Measurements from ENCODE around the gene LPAR3. TPM values are rescaled to one million over a fixed set of nuclear protein-coding genes. Genes with fewer than 3 reads are reported as not detected.

LPAR3 gene
- total RNA-seq, 1 experiment from 2014 or later: 9.8 TPM

DNA sequence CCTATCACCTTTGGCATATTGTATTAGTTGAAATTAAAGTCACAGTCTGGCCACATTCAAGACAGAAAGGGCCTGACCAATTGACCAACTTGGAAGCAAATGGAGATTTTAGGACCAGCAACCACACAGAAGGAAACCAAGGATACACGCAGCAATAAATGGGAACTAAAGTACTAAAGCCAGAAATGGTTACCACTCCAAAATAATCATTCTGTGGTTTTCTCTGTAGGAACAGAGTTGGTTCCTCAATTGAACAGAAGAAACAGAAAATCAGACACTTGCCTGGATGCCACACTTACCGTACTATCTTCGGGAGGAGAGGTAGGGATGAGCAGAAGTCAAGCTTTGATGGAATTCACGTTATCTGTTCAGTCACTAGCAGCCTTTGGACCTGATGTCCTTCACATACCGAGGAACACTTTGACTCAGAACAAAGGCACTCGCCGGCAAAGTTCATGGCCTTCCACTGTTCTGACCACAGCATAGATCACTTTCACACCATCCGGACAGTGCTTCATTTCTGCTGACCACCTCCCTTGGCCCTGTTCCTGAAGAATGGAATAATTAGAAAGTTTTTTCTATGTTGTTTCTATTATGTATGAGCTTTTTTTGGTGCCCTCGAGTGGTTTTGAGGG is 96.9 kb downstream of the LPAR3 start:
- Histone ChIP-seq H4K20me1 (ENCODE audit: low read length) (no peaks in the 10 kb centered on the region), H3K36me3 (ENCODE audit: low read depth, low read length) (no peaks in the 10 kb centered on the region), H3K4me3 (ENCODE audit: low read length) (no peak overlapping the region), H3K4me2 (ENCODE audit: low read length) (no peak overlapping the region), H3K9me3 (ENCODE audit: low read length) (no peaks in the 10 kb centered on the region), H3K27ac (ENCODE audit: low read length) (no peak overlapping the region), H2AFZ (ENCODE audit: low read length) (no peak overlapping the region), H3K4me1 (ENCODE audit: insufficient read depth, low read length) (no peaks in the 10 kb centered on the region), H3F3A (ENCODE audit: low read length, unreplicated experiment) (no peaks in the 10 kb centered on the region), H3K79me2 (ENCODE audit: low read length) (no peaks in the 10 kb centered on the region), H3K9me2 (replicated peaks; ENCODE audit: low read length) (no peaks in the 10 kb centered on the region), H3K9ac (ENCODE audit: low read length) (no peak overlapping the region), H3K27me3 (ENCODE audit: low read length) (no peaks in the 10 kb centered on the region)
- ATAC-seq (no peak), DNase-seq (no peak)
- CTCF ChIA-PET: no interaction called here
- intact Hi-C loops (cut with micrococcal nuclease): no loop called here
- POLR2A ChIA-PET (ENCODE audit: unreplicated experiment): no interaction called here
- TF ChIP-seq EZH2phosphoT487 (IDR thresholded peaks at IDR 0.05; ENCODE audit: borderline replicate concordance, low read length) (no peak), EZH2 (IDR thresholded peaks at IDR 0.05; ENCODE audit: low read length, unreplicated experiment) (no peak)
- TF ChIP-seq, protein P1, sequence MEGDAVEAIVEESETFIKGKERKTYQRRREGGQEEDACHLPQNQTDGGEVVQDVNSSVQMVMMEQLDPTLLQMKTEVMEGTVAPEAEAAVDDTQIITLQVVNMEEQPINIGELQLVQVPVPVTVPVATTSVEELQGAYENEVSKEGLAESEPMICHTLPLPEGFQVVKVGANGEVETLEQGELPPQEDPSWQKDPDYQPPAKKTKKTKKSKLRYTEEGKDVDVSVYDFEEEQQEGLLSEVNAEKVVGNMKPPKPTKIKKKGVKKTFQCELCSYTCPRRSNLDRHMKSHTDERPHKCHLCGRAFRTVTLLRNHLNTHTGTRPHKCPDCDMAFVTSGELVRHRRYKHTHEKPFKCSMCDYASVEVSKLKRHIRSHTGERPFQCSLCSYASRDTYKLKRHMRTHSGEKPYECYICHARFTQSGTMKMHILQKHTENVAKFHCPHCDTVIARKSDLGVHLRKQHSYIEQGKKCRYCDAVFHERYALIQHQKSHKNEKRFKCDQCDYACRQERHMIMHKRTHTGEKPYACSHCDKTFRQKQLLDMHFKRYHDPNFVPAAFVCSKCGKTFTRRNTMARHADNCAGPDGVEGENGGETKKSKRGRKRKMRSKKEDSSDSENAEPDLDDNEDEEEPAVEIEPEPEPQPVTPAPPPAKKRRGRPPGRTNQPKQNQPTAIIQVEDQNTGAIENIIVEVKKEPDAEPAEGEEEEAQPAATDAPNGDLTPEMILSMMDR (conservative IDR thresholded peaks at IDR 0.05; ENCODE audit: low read depth, low read length): no peak
- BruUV-seq (replicated peaks): no TSS peak

DNA sequence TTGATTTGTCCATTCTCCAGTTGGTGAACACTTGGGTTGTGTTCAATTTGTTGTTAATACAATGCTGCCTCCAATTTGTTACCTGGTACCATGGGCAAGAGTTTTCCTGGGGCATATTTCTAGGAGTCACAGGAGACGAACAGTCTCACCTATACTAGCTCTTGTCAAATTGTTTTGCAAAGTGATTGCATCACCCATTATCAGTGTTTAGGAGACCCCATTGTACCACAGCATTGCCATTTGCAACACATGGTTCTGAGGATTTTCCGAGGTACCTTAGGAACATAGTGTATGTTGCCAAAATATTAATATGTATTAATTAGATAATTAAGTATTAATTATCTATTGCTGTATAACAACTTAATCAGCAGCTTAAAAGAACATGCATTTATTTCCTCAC is 97.8 kb downstream of the LPAR3 start:
- ChIA-PET CTCF (no interaction called here), POLR2A (ENCODE audit: unreplicated experiment) (no interaction called here)
- no peak overlapping the region for H3K27ac ChIP-seq (ENCODE audit: low read length)
- no peaks in the 10 kb centered on the region for H3K4me1 ChIP-seq (ENCODE audit: insufficient read depth, low read length)
- no TSS peak for BruUV-seq (replicated peaks)
- H4K20me1 ChIP-seq (ENCODE audit: low read length): no peaks in the 10 kb centered on the region
- H3F3A ChIP-seq (ENCODE audit: low read length, unreplicated experiment): no peaks in the 10 kb centered on the region
- TF ChIP-seq, protein P1 (conservative IDR thresholded peaks at IDR 0.05; ENCODE audit: low read depth, low read length): no peak
- TF ChIP-seq EZH2 (IDR thresholded peaks at IDR 0.05; ENCODE audit: low read length, unreplicated experiment) (no peak), EZH2phosphoT487 (IDR thresholded peaks at IDR 0.05; ENCODE audit: borderline replicate concordance, low read length) (no peak)
- no peak overlapping the region for H2AFZ ChIP-seq (ENCODE audit: low read length)
- DNase-seq (no peak), ATAC-seq (no peak)
- H3K27me3 ChIP-seq (ENCODE audit: low read length): no peaks in the 10 kb centered on the region
- H3K9me2 ChIP-seq (replicated peaks; ENCODE audit: low read length): no peaks in the 10 kb centered on the region
- H3K4me3 ChIP-seq (ENCODE audit: low read length): no peak overlapping the region
- intact Hi-C loops (cut with micrococcal nuclease): no loop called here
- no peak overlapping the region for H3K4me2 ChIP-seq (ENCODE audit: low read length)
- no peak overlapping the region for H3K9ac ChIP-seq (ENCODE audit: low read length)
- H3K79me2 ChIP-seq (ENCODE audit: low read length): no peaks in the 10 kb centered on the region
- no peaks in the 10 kb centered on the region for H3K9me3 ChIP-seq (ENCODE audit: low read length)
- no peaks in the 10 kb centered on the region for H3K36me3 ChIP-seq (ENCODE audit: low read depth, low read length)

DNA sequence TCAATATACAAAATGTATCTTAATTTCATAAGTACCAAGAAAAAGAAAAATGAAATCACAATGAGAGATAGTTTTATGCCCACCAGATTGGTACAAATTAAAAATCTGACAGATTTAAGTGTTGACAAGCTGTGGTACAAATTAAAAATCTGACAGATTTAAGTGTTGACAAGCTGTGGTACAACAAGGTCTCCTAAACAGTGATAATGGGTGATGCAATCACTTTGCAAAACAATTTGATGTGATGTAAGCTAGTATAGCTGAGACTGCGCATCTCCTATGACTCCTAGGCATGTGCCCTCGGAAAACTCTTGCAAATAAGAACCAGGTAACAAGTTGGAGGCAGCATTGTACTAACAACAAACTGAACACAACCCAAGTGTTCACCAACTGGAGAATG is 100.6 kb downstream of the LPAR3 start:
- H3K9ac ChIP-seq (ENCODE audit: low read length): no peak overlapping the region
- ChIA-PET POLR2A (ENCODE audit: unreplicated experiment) (no interaction called here), CTCF (no interaction called here)
- no peak for TF ChIP-seq EZH2 (IDR thresholded peaks at IDR 0.05; ENCODE audit: low read length, unreplicated experiment)
- TF ChIP-seq, protein P1 (conservative IDR thresholded peaks at IDR 0.05; ENCODE audit: low read depth, low read length): no peak
- TF ChIP-seq EZH2phosphoT487 (IDR thresholded peaks at IDR 0.05; ENCODE audit: borderline replicate concordance, low read length): no peak
- H3K27ac ChIP-seq (ENCODE audit: low read length): no peak overlapping the region
- no peaks in the 10 kb centered on the region for H4K20me1 ChIP-seq (ENCODE audit: low read length)
- no peaks in the 10 kb centered on the region for H3K36me3 ChIP-seq (ENCODE audit: low read depth, low read length)
- H3K27me3 ChIP-seq (ENCODE audit: low read length): no peaks in the 10 kb centered on the region
- no TSS peak for BruUV-seq (replicated peaks)
- no peak overlapping the region for H3K4me3 ChIP-seq (ENCODE audit: low read length)
- intact Hi-C loops (cut with micrococcal nuclease): no loop called here
- no peaks in the 10 kb centered on the region for H3K4me1 ChIP-seq (ENCODE audit: insufficient read depth, low read length)
- H3K79me2 ChIP-seq (ENCODE audit: low read length): no peaks in the 10 kb centered on the region
- no peaks in the 10 kb centered on the region for H3K9me2 ChIP-seq (replicated peaks; ENCODE audit: low read length)
- no peaks in the 10 kb centered on the region for H3F3A ChIP-seq (ENCODE audit: low read length, unreplicated experiment)
- H3K4me2 ChIP-seq (ENCODE audit: low read length): no peak overlapping the region
- ATAC-seq (no peak), DNase-seq (no peak)
- no peak overlapping the region for H2AFZ ChIP-seq (ENCODE audit: low read length)
- no peaks in the 10 kb centered on the region for H3K9me3 ChIP-seq (ENCODE audit: low read length)

Measured in PC-3 (cell line).